Activated CD4-positive, alpha-beta T cell treated with anti-CD3 and anti-CD28 coated beads for 24 hours (primary cell): ENCODE results near the gene KIAA0319L.
"Not testable (repeated sequence)": the region's sequence is repeated elsewhere in the genome, so short reads cannot be mapped to it uniquely, and the experiment has no call there.

ENCODE experiments used
- DNase-seq, 2 donors: peaks; one replicate each; pipeline ENCODE4 v3.0.0-alpha.2; 2020; ENCODE audit warnings: low read depth in 2 of 2

The KIAA0319L gene

GRCh38 chr1:35581621-35582020 is 24.4 kb upstream of the KIAA0319L start:
- not testable (repeated sequence) for DNase-seq

- no peak for DNase-seq
Measured at GRCh38 chr1:35580949-35581388, 23.8 kb upstream of the KIAA0319L start.

GRCh38 chr1:35577071-35577998 is 20.1 kb upstream of the KIAA0319L start:
- no peak for DNase-seq

- not testable (repeated sequence) for DNase-seq
Measured at GRCh38 chr1:35576766-35577070, 19.5 kb upstream of the KIAA0319L start.

- DNase-seq, result no peak
Measured at GRCh38 chr1:35576061-35576765, 19.0 kb upstream of the KIAA0319L start.

- no peak for DNase-seq
Measured at GRCh38 chr1:35575416-35575958, 18.3 kb upstream of the KIAA0319L start.

- DNase-seq, result no peak
Measured at GRCh38 chr1:35574655-35575415, 17.6 kb upstream of the KIAA0319L start.

- no peak for DNase-seq
Measured at GRCh38 chr1:35574125-35574654, 17.0 kb upstream of the KIAA0319L start.

GRCh38 chr1:35573198-35574124 is 16.3 kb upstream of the KIAA0319L start, which contains the start of gene TFAP2E:
TSS of gene TFAP2E (plus strand) at chr1:35573314. CDS start at chr1:35573578, 264 bp downstream.
- no peak for DNase-seq

- DNase-seq, result no peak
Measured at GRCh38 chr1:35572296-35572695, 15.1 kb upstream of the KIAA0319L start.

- DNase-seq, result no peak
Measured at GRCh38 chr1:35571263-35571662, 14.1 kb upstream of the KIAA0319L start.

GRCh38 chr1:35570589-35571137 is 13.5 kb upstream of the KIAA0319L start:
- DNase-seq, result no peak

- DNase-seq, result no peak
Measured at GRCh38 chr1:35569936-35570335, 12.7 kb upstream of the KIAA0319L start.

- DNase-seq, result peak in 1 of 2 donors; percentile 53
Measured at GRCh38 chr1:35568975-35569395, 11.8 kb upstream of the KIAA0319L start.

GRCh38 chr1:35567947-35568558 is 10.8 kb upstream of the KIAA0319L start:
- no peak for DNase-seq

GRCh38 chr1:35565742-35566133 is 8.5 kb upstream of the KIAA0319L start:
- no peak for DNase-seq

- DNase-seq, result no peak
Measured at GRCh38 chr1:35564884-35565741, 7.9 kb upstream of the KIAA0319L start.

GRCh38 chr1:35564037-35564883 is 7.1 kb upstream of the KIAA0319L start:
- peak; percentile 75 to 76 for DNase-seq
